Measurements from ENCODE around the gene RBPMS2. TPM values are rescaled to one million over a fixed set of nuclear protein-coding genes. Genes with fewer than 3 reads are reported as not detected.

RBPMS2 gene
- total and polyA plus RNA-seq, 7 experiments from 2014 or later = 1.2 TPM; not detected in 6

- ATAC-seq = no peak
- no peaks in the 10 kb centered on the region for H3K27me3 ChIP-seq (ENCODE audit: control insufficient read depth in 2 of 2, insufficient read depth in 2 of 2, low read length in 2 of 2)
- POLR2A ChIA-PET = no interaction called here
- no peaks in the 10 kb centered on the region for H3K4me1 ChIP-seq (ENCODE audit: control insufficient read depth in 2 of 2, insufficient read depth in 2 of 2, low read length in 2 of 2)
- H3K36me3 ChIP-seq (ENCODE audit: control insufficient read depth in 2 of 3, insufficient read depth in 3 of 3, low read length in 3 of 3) = no peaks in the 10 kb centered on the region
- no peak overlapping the region for H3K4me3 Mint-ChIP-seq
- H3K27ac ChIP-seq (ENCODE audit: low read depth, low read length) = no peak overlapping the region
- no peaks in the 10 kb centered on the region for H3K36me3 Mint-ChIP-seq
- no peak for DNase-seq
- no peaks in the 10 kb centered on the region for H3K4me1 Mint-ChIP-seq
- no peak overlapping the region for H3K27ac Mint-ChIP-seq
- peaks cover 0 to 21% (median 9%) of the 10 kb centered on the region in 5 donors for H3K27me3 Mint-ChIP-seq
- H3K9me3 ChIP-seq (ENCODE audit: control insufficient read depth in 2 of 3, low read length in 3 of 3) = no peaks in the 10 kb centered on the region
- intact Hi-C loops (cut with micrococcal nuclease) = no loop called here
- no peaks in the 10 kb centered on the region for H3K9me3 Mint-ChIP-seq
- CTCF ChIA-PET = interaction anchor here (0.6 kb wide), 1 partner anchor 121 kb away, joined by 3 read pairs; no protein-coding TSS in a partner anchor
- no peak overlapping the region for H3K4me3 ChIP-seq (ENCODE audit: low read length)
Measured at GRCh38 chr15:64751464-64751863, 23.9 kb downstream of the RBPMS2 start.

GRCh38 chr15:64749999-64750657, 25.3 kb downstream of the RBPMS2 start:
- ATAC-seq = no peak
- intact Hi-C loops (cut with micrococcal nuclease) = no loop called here
- no peaks in the 10 kb centered on the region for H3K36me3 ChIP-seq (ENCODE audit: control insufficient read depth in 2 of 3, insufficient read depth in 3 of 3, low read length in 3 of 3)
- no peak overlapping the region for H3K27ac Mint-ChIP-seq
- no peaks in the 10 kb centered on the region for H3K36me3 Mint-ChIP-seq
- H3K4me3 Mint-ChIP-seq = no peak overlapping the region
- no peak overlapping the region for H3K4me3 ChIP-seq (ENCODE audit: low read length)
- peaks cover 0 to 23% (median 9%) of the 10 kb centered on the region in 5 donors for H3K27me3 Mint-ChIP-seq
- DNase-seq = no peak
- ChIA-PET POLR2A (no interaction called here), CTCF (interaction anchor here (0.6 to 0.7 kb wide), 2 partner anchors 12 to 20 kb away, joined by 3 to 7 read pairs; no protein-coding TSS in a partner anchor)
- no peaks in the 10 kb centered on the region for H3K9me3 ChIP-seq (ENCODE audit: control insufficient read depth in 2 of 3, low read length in 3 of 3)
- no peaks in the 10 kb centered on the region for H3K27me3 ChIP-seq (ENCODE audit: control insufficient read depth in 2 of 2, insufficient read depth in 2 of 2, low read length in 2 of 2)
- no peak overlapping the region for H3K27ac ChIP-seq (ENCODE audit: low read depth, low read length)
- H3K4me1 ChIP-seq (ENCODE audit: control insufficient read depth in 2 of 2, insufficient read depth in 2 of 2, low read length in 2 of 2) = no peaks in the 10 kb centered on the region
- no peaks in the 10 kb centered on the region for H3K4me1 Mint-ChIP-seq
- H3K9me3 Mint-ChIP-seq = no peaks in the 10 kb centered on the region

- Mint-ChIP-seq H3K27ac (no peak overlapping the region), H3K4me3 (no peak overlapping the region), H3K4me1 (no peaks in the 10 kb centered on the region), H3K27me3 (peaks cover 0 to 23% (median 9%) of the 10 kb centered on the region in 5 donors), H3K9me3 (no peaks in the 10 kb centered on the region), H3K36me3 (no peaks in the 10 kb centered on the region)
- no peak overlapping the region for H3K27ac ChIP-seq (ENCODE audit: low read depth, low read length)
- ATAC-seq (no peak), DNase-seq (no peak)
- POLR2A ChIA-PET = no interaction called here
- no peaks in the 10 kb centered on the region for H3K27me3 ChIP-seq (ENCODE audit: control insufficient read depth in 2 of 2, insufficient read depth in 2 of 2, low read length in 2 of 2)
- H3K9me3 ChIP-seq (ENCODE audit: control insufficient read depth in 2 of 3, low read length in 3 of 3) = no peaks in the 10 kb centered on the region
- H3K36me3 ChIP-seq (ENCODE audit: control insufficient read depth in 2 of 3, insufficient read depth in 3 of 3, low read length in 3 of 3) = no peaks in the 10 kb centered on the region
- intact Hi-C loops (cut with micrococcal nuclease) = no loop called here
- H3K4me1 ChIP-seq (ENCODE audit: control insufficient read depth in 2 of 2, insufficient read depth in 2 of 2, low read length in 2 of 2) = no peaks in the 10 kb centered on the region
- no peak overlapping the region for H3K4me3 ChIP-seq (ENCODE audit: low read length)
- CTCF ChIA-PET = no interaction called here
Measured at GRCh38 chr15:64749167-64749566, 26.2 kb downstream of the RBPMS2 start.

DNA sequence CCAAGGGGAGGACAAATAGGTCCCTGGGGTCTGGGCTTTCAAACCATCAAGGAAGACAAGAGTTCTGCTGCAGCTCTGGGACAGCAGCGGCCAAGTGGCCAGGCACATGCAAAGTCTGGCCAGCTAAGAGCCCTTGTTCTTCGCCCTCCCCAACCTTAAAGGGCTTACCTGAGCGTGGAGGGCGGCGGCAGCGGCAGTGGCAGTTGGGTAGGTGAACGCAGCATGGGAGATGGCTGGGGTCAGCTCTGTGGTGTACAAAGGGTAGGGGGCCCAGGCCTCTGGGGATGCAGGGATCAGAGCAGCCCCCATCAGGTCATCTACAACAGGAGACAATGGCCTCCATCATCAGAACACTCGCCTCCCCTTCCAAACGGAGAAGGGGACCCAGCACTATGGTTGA, 27.1 kb downstream of the RBPMS2 start:
- no peak overlapping the region for H3K4me3 ChIP-seq (ENCODE audit: low read length)
- CTCF ChIA-PET = no interaction called here
- ATAC-seq = no peak
- Mint-ChIP-seq H3K4me1 (no peaks in the 10 kb centered on the region), H3K9me3 (no peaks in the 10 kb centered on the region), H3K27ac (no peak overlapping the region), H3K4me3 (no peak overlapping the region), H3K36me3 (no peaks in the 10 kb centered on the region), H3K27me3 (peaks cover 0 to 23% (median 9%) of the 10 kb centered on the region in 5 donors)
- H3K4me1 ChIP-seq (ENCODE audit: control insufficient read depth in 2 of 2, insufficient read depth in 2 of 2, low read length in 2 of 2) = no peaks in the 10 kb centered on the region
- POLR2A ChIA-PET = no interaction called here
- H3K27me3 ChIP-seq (ENCODE audit: control insufficient read depth in 2 of 2, insufficient read depth in 2 of 2, low read length in 2 of 2) = no peaks in the 10 kb centered on the region
- no peak for DNase-seq
- no peaks in the 10 kb centered on the region for H3K36me3 ChIP-seq (ENCODE audit: control insufficient read depth in 2 of 3, insufficient read depth in 3 of 3, low read length in 3 of 3)
- intact Hi-C loops (cut with micrococcal nuclease) = no loop called here
- no peaks in the 10 kb centered on the region for H3K9me3 ChIP-seq (ENCODE audit: control insufficient read depth in 2 of 3, low read length in 3 of 3)
- no peak overlapping the region for H3K27ac ChIP-seq (ENCODE audit: low read depth, low read length)

DNA sequence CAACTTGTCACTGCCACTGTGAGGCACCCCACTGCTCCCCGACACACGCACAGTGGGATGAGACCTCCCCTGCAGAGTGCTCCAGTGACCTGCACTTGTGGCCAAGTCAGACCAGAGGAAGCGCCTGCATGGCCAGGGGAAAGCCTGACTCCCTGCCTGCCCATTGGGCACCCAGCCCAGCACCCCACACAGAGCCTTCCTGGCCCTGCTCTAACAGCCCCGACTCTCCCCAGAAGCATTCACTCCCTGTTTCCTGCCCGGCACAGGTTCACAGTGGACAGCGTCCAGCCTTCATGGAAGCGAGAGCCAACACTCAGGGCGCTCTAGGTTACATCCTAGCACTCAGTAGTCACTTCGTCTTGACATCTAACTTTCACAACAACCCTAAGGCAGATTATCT, 27.8 kb downstream of the RBPMS2 start:
- H3K9me3 ChIP-seq (ENCODE audit: control insufficient read depth in 2 of 3, low read length in 3 of 3) = no peaks in the 10 kb centered on the region
- H3K4me3 ChIP-seq (ENCODE audit: low read length) = no peak overlapping the region
- no peaks in the 10 kb centered on the region for H3K27me3 ChIP-seq (ENCODE audit: control insufficient read depth in 2 of 2, insufficient read depth in 2 of 2, low read length in 2 of 2)
- Mint-ChIP-seq H3K36me3 (no peaks in the 10 kb centered on the region), H3K4me1 (no peaks in the 10 kb centered on the region), H3K4me3 (no peak overlapping the region), H3K27ac (no peak overlapping the region), H3K9me3 (no peaks in the 10 kb centered on the region), H3K27me3 (peaks cover 0 to 23% (median 9%) of the 10 kb centered on the region in 5 donors)
- DNase-seq (no peak), ATAC-seq (no peak)
- H3K36me3 ChIP-seq (ENCODE audit: control insufficient read depth in 2 of 3, insufficient read depth in 3 of 3, low read length in 3 of 3) = no peaks in the 10 kb centered on the region
- H3K4me1 ChIP-seq (ENCODE audit: control insufficient read depth in 2 of 2, insufficient read depth in 2 of 2, low read length in 2 of 2) = no peaks in the 10 kb centered on the region
- ChIA-PET CTCF (no interaction called here), POLR2A (interaction anchor here (0.5 to 0.6 kb wide), 2 partner anchors 75 to 1485 kb away, joined by 3 to 6 read pairs; no protein-coding TSS in a partner anchor)
- no peak overlapping the region for H3K27ac ChIP-seq (ENCODE audit: low read depth, low read length)
- intact Hi-C loops (cut with micrococcal nuclease) = no loop called here

DNA sequence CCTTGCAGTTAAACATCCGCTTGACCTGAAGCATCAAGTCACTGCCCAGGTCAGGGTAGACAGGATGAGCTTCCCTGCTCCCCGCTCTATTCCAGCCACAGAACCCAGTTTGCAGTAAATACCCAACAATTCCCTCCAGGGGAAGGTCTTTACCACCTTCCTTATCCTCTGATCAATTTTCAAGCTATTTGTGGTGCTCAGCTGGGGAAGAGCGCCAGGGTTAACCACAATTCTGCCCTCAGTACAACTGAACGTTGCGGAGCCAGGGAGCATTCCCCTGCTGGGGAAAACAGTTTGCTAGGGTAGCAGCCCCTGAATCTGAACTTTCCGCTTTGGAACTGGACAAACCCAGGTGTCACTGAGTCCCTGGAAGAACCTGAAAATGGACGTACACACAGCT, 28.5 kb downstream of the RBPMS2 start:
- Mint-ChIP-seq H3K4me3 (no peak overlapping the region), H3K27ac (no peak overlapping the region), H3K27me3 (peaks cover 0 to 20% (median 9%) of the 10 kb centered on the region in 5 donors), H3K36me3 (no peaks in the 10 kb centered on the region), H3K9me3 (no peaks in the 10 kb centered on the region), H3K4me1 (no peaks in the 10 kb centered on the region)
- no peak for DNase-seq
- H3K9me3 ChIP-seq (ENCODE audit: control insufficient read depth in 2 of 3, low read length in 3 of 3) = no peaks in the 10 kb centered on the region
- no peaks in the 10 kb centered on the region for H3K4me1 ChIP-seq (ENCODE audit: control insufficient read depth in 2 of 2, insufficient read depth in 2 of 2, low read length in 2 of 2)
- no peak for ATAC-seq
- H3K27ac ChIP-seq (ENCODE audit: low read depth, low read length) = no peak overlapping the region
- no peak overlapping the region for H3K4me3 ChIP-seq (ENCODE audit: low read length)
- no peaks in the 10 kb centered on the region for H3K27me3 ChIP-seq (ENCODE audit: control insufficient read depth in 2 of 2, insufficient read depth in 2 of 2, low read length in 2 of 2)
- no peaks in the 10 kb centered on the region for H3K36me3 ChIP-seq (ENCODE audit: control insufficient read depth in 2 of 3, insufficient read depth in 3 of 3, low read length in 3 of 3)
- POLR2A ChIA-PET = interaction anchor here (0.6 kb wide), 1 partner anchor 1484 kb away, joined by 3 read pairs; no protein-coding TSS in a partner anchor
- intact Hi-C loops (cut with micrococcal nuclease) = no loop called here
- CTCF ChIA-PET = no interaction called here

GRCh38 chr15:64746356-64746755, 29.0 kb downstream of the RBPMS2 start:
- ChIA-PET POLR2A (no interaction called here), CTCF (no interaction called here)
- H3K36me3 Mint-ChIP-seq = no peaks in the 10 kb centered on the region
- H3K27ac Mint-ChIP-seq = no peak overlapping the region
- Histone ChIP-seq H3K4me1 (ENCODE audit: control insufficient read depth in 2 of 2, insufficient read depth in 2 of 2, low read length in 2 of 2) (no peaks in the 10 kb centered on the region), H3K9me3 (ENCODE audit: control insufficient read depth in 2 of 3, low read length in 3 of 3) (no peaks in the 10 kb centered on the region), H3K4me3 (ENCODE audit: low read length) (no peak overlapping the region), H3K27me3 (ENCODE audit: control insufficient read depth in 2 of 2, insufficient read depth in 2 of 2, low read length in 2 of 2) (no peaks in the 10 kb centered on the region), H3K27ac (ENCODE audit: low read depth, low read length) (no peak overlapping the region), H3K36me3 (ENCODE audit: control insufficient read depth in 2 of 3, insufficient read depth in 3 of 3, low read length in 3 of 3) (no peaks in the 10 kb centered on the region)
- intact Hi-C loops (cut with micrococcal nuclease) = no loop called here
- H3K9me3 Mint-ChIP-seq = no peaks in the 10 kb centered on the region
- H3K4me1 Mint-ChIP-seq = no peaks in the 10 kb centered on the region
- DNase-seq (no peak), ATAC-seq (no peak)
- no peak overlapping the region for H3K4me3 Mint-ChIP-seq
- peaks cover 0 to 20% (median 9%) of the 10 kb centered on the region in 5 donors for H3K27me3 Mint-ChIP-seq
